ENCODE measurements around the gene DOCK1.
"Not testable (repeated sequence)": the region's sequence is repeated elsewhere in the genome, so short reads cannot be mapped to it uniquely, and the experiment has no call there.

The DOCK1 gene

GRCh38 chr10:127275272-127275671, 370.0 kb downstream of the DOCK1 start:
- DNase-seq (ENCODE audit: low read depth in 2 of 2), result no peak

- DNase-seq (ENCODE audit: low read depth in 2 of 2), result no peak
These were observed 370.7 kb downstream of the DOCK1 start for GRCh38 chr10:127275793-127276450.

GRCh38 chr10:127276794-127277462, 371.7 kb downstream of the DOCK1 start:
- no peak for DNase-seq (ENCODE audit: low read depth in 2 of 2)

GRCh38 chr10:127278001-127278400, 372.8 kb downstream of the DOCK1 start:
- DNase-seq (ENCODE audit: low read depth in 2 of 2), result no peak

- no peak for DNase-seq (ENCODE audit: low read depth in 2 of 2)
These were observed 374.1 kb downstream of the DOCK1 start for GRCh38 chr10:127279334-127279774.

GRCh38 chr10:127280446-127280845, 375.2 kb downstream of the DOCK1 start:
- DNase-seq (ENCODE audit: low read depth in 2 of 2), result no peak

GRCh38 chr10:127283017-127283416, 377.8 kb downstream of the DOCK1 start:
- DNase-seq (ENCODE audit: low read depth in 2 of 2), result no peak

- DNase-seq (ENCODE audit: low read depth in 2 of 2), result no peak
These were observed 378.3 kb downstream of the DOCK1 start for GRCh38 chr10:127283576-127283975.

GRCh38 chr10:127290850-127291249, 385.6 kb downstream of the DOCK1 start:
- no peak for DNase-seq (ENCODE audit: low read depth in 2 of 2)

GRCh38 chr10:127291329-127291728, 386.1 kb downstream of the DOCK1 start:
- no peak for DNase-seq (ENCODE audit: low read depth in 2 of 2)

GRCh38 chr10:127292888-127293287, 387.7 kb downstream of the DOCK1 start:
- DNase-seq (ENCODE audit: low read depth in 2 of 2), result no peak

GRCh38 chr10:127293640-127294039, 388.4 kb downstream of the DOCK1 start:
- peak; percentile 4 to 15 for DNase-seq (ENCODE audit: low read depth in 2 of 2)

GRCh38 chr10:127296696-127297095, 391.5 kb downstream of the DOCK1 start:
- no peak for DNase-seq (ENCODE audit: low read depth in 2 of 2)

GRCh38 chr10:127298381-127298780, 393.2 kb downstream of the DOCK1 start:
- no peak for DNase-seq (ENCODE audit: low read depth in 2 of 2)

- DNase-seq (ENCODE audit: low read depth in 2 of 2), result not testable (repeated sequence)
These were observed 394.0 kb downstream of the DOCK1 start for GRCh38 chr10:127299192-127299591.

- DNase-seq (ENCODE audit: low read depth in 2 of 2), result no peak
These were observed 394.9 kb downstream of the DOCK1 start for GRCh38 chr10:127299956-127300689.

GRCh38 chr10:127300868-127301321, 395.7 kb downstream of the DOCK1 start:
- DNase-seq (ENCODE audit: low read depth in 2 of 2), result no peak

GRCh38 chr10:127302343-127302742, 397.1 kb downstream of the DOCK1 start:
- no peak for DNase-seq (ENCODE audit: low read depth in 2 of 2)

- no peak for DNase-seq (ENCODE audit: low read depth in 2 of 2)
These were observed 397.9 kb downstream of the DOCK1 start for GRCh38 chr10:127303105-127303504.

GRCh38 chr10:127303746-127304145, 398.5 kb downstream of the DOCK1 start:
- DNase-seq (ENCODE audit: low read depth in 2 of 2), result no peak

GRCh38 chr10:127306479-127306878, 401.3 kb downstream of the DOCK1 start:
- DNase-seq (ENCODE audit: low read depth in 2 of 2), result no peak

- no peak for DNase-seq (ENCODE audit: low read depth in 2 of 2)
These were observed 402.1 kb downstream of the DOCK1 start for GRCh38 chr10:127307338-127307737.

- DNase-seq (ENCODE audit: low read depth in 2 of 2), result no peak
These were observed 402.8 kb downstream of the DOCK1 start for GRCh38 chr10:127308031-127308430.

Data from activated CD8-positive, alpha-beta memory T cell treated with anti-CD3 and anti-CD28 coated beads for 4 hours (primary cell).